Gastroesophageal sphincter (tissue), 2 donors: ENCODE data around the gene CDH11.

Experiments used
- EP300 ChIP-seq: sonication (generic); formaldehyde crosslinking; IDR thresholded peaks from one replicate; pipeline ENCODE4 v1.6.1; 2017; ENCODE audit warnings: antibody characterized with exemption, mild to moderate bottlenecking
- POLR2A ChIP-seq, 2 donors: fragments of 450-650 bp; IDR thresholded peaks; one replicate each; pipeline ENCODE4 v1.6.1; 2017; ENCODE audit warnings: antibody characterized with exemption in 2 of 2, mild to moderate bottlenecking in 2 of 2, moderate library complexity in 1 of 2

DNA sequence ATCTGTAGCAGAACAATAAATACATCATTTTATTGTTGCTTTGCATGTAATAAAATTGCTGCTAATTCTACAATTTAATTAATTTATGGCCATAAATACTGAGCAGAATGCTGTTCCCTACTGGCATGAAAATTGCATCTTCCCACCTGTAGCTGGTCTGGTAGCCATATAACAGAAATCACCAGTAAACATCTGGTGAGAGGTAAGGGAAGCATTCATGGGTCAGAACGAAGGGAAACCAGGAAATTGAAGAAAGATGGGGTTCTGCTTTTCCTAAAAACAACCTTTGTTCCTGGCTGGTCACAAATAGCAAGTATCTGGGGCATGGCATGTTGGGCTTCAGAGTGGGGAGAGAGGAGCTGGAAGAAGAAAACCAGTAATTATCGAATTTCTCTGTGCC lies 128.4 kb downstream of the CDH11 start:
- no peak for TF ChIP-seq EP300
- TF ChIP-seq POLR2A (IDR thresholded peaks at IDR 0.05): no peak
